ENCODE results near the gene TNK1. TPM values are rescaled to one million over a fixed set of nuclear protein-coding genes. Genes with fewer than 3 reads are reported as not detected.
A peak's percentile ranks its signal among the peaks of the same experiment; 100 is the strongest.

The TNK1 gene
- total and polyA plus RNA-seq, 11 donors: 1.4 to 6.2 (median 2.1) TPM

DNA sequence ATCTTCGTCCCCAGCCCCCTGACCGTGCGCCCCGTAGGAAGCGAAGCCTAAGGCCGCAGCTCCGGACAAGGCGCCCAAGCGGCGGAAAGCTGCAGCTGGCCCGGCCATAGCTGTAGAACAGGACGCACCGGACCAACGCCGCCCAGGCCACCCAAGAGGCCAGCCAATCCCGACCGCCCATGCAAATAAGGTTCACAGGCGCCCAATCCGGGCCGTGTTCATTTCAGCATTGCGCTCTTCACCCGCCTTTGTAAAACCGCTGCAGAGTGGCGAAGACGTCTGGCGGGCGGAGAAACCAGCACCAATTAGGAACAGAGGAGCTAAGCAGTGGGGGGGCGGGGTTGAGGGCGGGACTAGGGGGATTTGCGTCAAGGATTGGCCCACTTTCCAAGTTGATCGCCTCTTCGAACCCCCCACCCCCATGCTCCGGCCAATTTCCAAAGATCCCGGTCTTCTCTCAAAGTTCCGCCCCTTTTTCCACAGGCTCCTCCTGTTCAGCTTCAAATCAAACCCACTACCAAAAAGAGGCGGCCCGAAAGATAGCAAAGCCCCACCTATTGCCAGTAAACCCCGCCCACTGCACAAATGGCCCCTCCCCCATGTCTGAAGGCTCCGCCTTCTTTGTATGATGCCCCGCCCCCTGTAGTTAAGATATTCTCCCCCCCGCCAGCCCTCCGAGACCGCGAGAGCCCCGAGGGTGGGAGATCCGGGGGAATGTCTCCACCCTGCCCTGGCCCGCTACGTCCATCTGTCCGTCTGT, 23.3 kb downstream of the TNK1 start, which contains the start of gene TMEM256:
Gene TMEM256 (minus strand): TSS at position 121 of the 760 bp plus-strand sequence. CDS start 13 bp downstream, at position 108.
- ATAC-seq (peak; percentile 93 to 97 (median 96)), DNase-seq (peak; percentile 99)
- Histone ChIP-seq H3K9me3 (no peaks in the 10 kb centered on the region), H3K27ac (peak within 1 kb of the TSS; percentile 83 to 98 (median 92)), H3K36me3 (peaks cover 0 to 9% (median 0%) of the 10 kb centered on the region in 9 donors), H3K27me3 (peaks cover 0 to 5% (median 0%) of the 10 kb centered on the region in 9 donors), H3K4me1 (peaks cover 5 to 34% (median 17%) of the 10 kb centered on the region in 12 donors), H3K4me3 (peak within 1 kb of the TSS; percentile 49 to 88 (median 72))
- TF ChIP-seq, protein P1, sequence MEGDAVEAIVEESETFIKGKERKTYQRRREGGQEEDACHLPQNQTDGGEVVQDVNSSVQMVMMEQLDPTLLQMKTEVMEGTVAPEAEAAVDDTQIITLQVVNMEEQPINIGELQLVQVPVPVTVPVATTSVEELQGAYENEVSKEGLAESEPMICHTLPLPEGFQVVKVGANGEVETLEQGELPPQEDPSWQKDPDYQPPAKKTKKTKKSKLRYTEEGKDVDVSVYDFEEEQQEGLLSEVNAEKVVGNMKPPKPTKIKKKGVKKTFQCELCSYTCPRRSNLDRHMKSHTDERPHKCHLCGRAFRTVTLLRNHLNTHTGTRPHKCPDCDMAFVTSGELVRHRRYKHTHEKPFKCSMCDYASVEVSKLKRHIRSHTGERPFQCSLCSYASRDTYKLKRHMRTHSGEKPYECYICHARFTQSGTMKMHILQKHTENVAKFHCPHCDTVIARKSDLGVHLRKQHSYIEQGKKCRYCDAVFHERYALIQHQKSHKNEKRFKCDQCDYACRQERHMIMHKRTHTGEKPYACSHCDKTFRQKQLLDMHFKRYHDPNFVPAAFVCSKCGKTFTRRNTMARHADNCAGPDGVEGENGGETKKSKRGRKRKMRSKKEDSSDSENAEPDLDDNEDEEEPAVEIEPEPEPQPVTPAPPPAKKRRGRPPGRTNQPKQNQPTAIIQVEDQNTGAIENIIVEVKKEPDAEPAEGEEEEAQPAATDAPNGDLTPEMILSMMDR (IDR thresholded peaks at IDR 0.05): no peak
- TF ChIP-seq POLR2A (IDR thresholded peaks at IDR 0.05): peak; percentile 94 to 99
- 0 to 1% (median 0%) methylated on average over 28 to 49 of the region's 49 CpGs for WGBS, 4 donors
- intact Hi-C loops (cut with DNase I): loop anchor here in 6 of 10 donors (1.0 to 5.0 kb wide), 8 partner anchors 10 to 157 kb away; partner anchors contain the start of genes POLR2A (in 3 of the 6), KCTD11 (in 2 of the 6), TMEM102 (in 2 of the 6) and FGF11 (in 1 of the 6)

DNA sequence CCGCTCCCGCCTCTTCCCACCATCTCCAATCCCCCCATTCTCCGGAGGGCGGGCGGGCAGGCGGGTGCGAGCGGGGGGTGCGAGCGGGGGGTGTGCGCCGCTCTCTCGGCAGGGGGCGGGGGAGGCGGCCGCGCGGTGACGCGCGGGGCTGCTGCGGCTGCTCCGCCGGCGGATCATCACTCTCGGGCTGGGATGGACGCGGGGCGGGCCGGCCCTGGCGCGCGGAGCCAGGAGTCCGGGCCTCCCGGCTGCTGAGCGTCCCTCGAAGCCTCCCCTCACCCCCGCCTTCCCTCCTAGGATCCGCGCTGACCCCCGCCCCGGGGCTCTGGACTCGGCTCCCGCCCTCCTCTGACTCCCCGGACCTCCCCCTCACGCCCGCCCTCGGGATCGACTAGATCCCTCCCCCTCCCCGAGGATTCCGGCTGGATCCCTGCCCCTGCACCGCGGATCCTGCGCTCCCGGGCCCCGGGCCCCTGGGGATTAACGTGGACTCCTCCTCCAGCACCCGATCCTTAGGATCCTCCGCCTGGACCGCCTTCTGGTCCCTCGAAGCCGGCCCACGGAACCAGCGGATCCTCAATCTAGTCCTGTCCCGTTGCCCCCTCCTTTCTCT, 24.0 kb downstream of the TNK1 start:
- ATAC-seq (peak in 3 of 4 donors; percentile 32 to 54 (median 44)), DNase-seq (peak; percentile 66 to 86 (median 72))
- TF ChIP-seq, protein P1 (IDR thresholded peaks at IDR 0.05): peak in 4 of 12 donors; percentile 11 to 30 (median 17)
- peak in 1 of 2 donors; percentile 42 for TF ChIP-seq POLR2A (IDR thresholded peaks at IDR 0.05)
- Histone ChIP-seq H3K9me3 (no peaks in the 10 kb centered on the region), H3K4me3 (peak overlapping the region; percentile 49 to 88 (median 72)), H3K27me3 (peaks cover 0 to 5% (median 0%) of the 10 kb centered on the region in 9 donors), H3K4me1 (peaks cover 5 to 34% (median 17%) of the 10 kb centered on the region in 12 donors), H3K36me3 (peaks cover 0 to 16% (median 0%) of the 10 kb centered on the region in 9 donors), H3K27ac (peak overlapping the region; percentile 59 to 98 (median 90))
- WGBS, 4 donors: 1 to 2% (median 1%) methylated on average over 24 to 65 of the region's 65 CpGs
- intact Hi-C loops (cut with DNase I): loop anchor here in 6 of 10 donors (1.0 to 5.0 kb wide), 7 partner anchors 11 to 156 kb away; partner anchors contain the start of genes POLR2A (in 3 of the 6), KCTD11 (in 2 of the 6), TMEM102 (in 2 of the 6) and FGF11 (in 1 of the 6)

DNA sequence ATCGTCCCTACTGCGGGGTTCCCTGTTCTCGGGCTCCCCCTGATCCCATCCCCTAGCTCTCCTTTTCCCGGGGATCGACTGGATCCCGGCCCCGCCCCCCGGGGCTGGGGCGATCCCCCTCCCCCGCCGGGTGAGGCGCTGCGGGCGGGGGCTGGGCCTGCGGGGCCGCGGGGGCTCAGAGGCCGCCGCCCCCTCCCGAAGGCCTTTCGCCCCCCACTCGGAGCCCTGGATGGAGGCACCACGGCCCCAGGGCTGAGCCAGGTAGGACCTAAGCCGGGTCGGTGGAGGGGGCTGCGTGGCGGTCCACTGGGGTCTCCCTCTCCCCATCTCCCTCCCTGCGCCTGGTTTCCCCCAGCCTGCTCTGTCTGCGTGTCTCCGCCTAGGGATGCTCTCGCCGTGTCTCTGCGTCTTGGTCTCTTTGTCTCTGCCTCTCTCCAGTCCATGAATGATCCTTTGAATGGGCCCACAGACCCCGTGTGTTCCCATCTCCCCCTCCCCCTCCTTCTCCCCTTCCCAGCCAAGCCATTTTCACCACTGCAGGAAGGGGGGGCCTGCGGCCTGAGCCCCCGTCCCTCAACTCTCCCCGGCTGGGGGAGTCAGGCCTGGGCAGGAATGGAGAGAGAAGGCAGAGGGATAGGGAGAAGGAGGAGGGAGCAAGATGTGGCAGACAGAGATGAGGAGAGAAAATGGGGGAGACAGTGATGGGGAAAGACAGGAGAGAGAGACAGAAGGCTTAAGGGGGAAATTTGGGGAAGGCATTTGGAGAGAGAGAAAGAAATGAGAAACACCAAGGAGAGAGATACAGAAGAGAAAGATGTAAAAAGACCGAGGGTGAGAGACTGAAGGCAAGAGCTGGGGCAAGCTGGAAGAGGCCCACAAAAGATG, 24.7 kb downstream of the TNK1 start:
- H3K4me3 ChIP-seq: peak overlapping the region; percentile 49 to 88 (median 72)
- ATAC-seq: no peak
- intact Hi-C loops (cut with DNase I): loop anchor here in 2 of 10 donors (2.0 kb wide), 1 partner anchor 29 kb away; the partner anchor contains the start of gene TMEM102 (in 2 of the 2)
- no peaks in the 10 kb centered on the region for H3K9me3 ChIP-seq
- H3K4me1 ChIP-seq: peaks cover 5 to 34% (median 17%) of the 10 kb centered on the region in 12 donors
- H3K36me3 ChIP-seq: peaks cover 0 to 16% (median 0%) of the 10 kb centered on the region in 9 donors
- H3K27ac ChIP-seq: peak overlapping the region; percentile 59 to 98 (median 90)
- no peak for TF ChIP-seq POLR2A (IDR thresholded peaks at IDR 0.05)
- TF ChIP-seq, protein P1 (IDR thresholded peaks at IDR 0.05): no peak
- 15 to 38% (median 19%) methylated on average over 8 to 38 of the region's 38 CpGs for WGBS, 4 donors
- no peak for DNase-seq
- peaks cover 0 to 5% (median 0%) of the 10 kb centered on the region in 9 donors for H3K27me3 ChIP-seq
